ACC112 (cell line): Measurements from ENCODE around the gene CFC1.
"Not testable (repeated sequence)": the region's sequence is repeated elsewhere in the genome, so short reads cannot be mapped to it uniquely, and the experiment has no call there.

Experiments
- H2AFZ ChIP-seq: fragments of 200-600 bp; sonication (generic); one replicate; pipeline ENCODE4 v1.6.0; 2017; ENCODE audit warnings: antibody characterized with exemption, low read length; ENCODE audit not compliant: unreplicated experiment
- H3K27ac ChIP-seq: fragments of 200-600 bp; sonication (generic); 2 replicates; pipeline ENCODE4 v1.5.1; 2014; ENCODE audit warnings: low read depth, mild to moderate bottlenecking, antibody characterized with exemption, low read length, moderate library complexity
- H3K27me3 ChIP-seq: fragments of 200-600 bp; sonication (generic); 2 replicates; pipeline ENCODE4 v1.6.1; 2014; ENCODE audit warnings: mild to moderate bottlenecking, antibody characterized with exemption, low read length, moderate library complexity, mixed read lengths; ENCODE audit not compliant: insufficient read depth
- H3K36me3 ChIP-seq: fragments of 200-600 bp; sonication (generic); 2 replicates; pipeline ENCODE4 v1.6.1; 2016; ENCODE audit warnings: mild to moderate bottlenecking, antibody characterized with exemption, low read length, moderate library complexity, mixed read lengths; ENCODE audit not compliant: insufficient read depth
- H3K4me1 ChIP-seq: fragments of 200-600 bp; sonication (generic); one replicate; pipeline ENCODE4 v1.6.1; 2016; ENCODE audit warnings: low read length, mixed read lengths; ENCODE audit not compliant: insufficient read depth, unreplicated experiment, control insufficient read depth
- H3K4me3 ChIP-seq: fragments of 200-600 bp; sonication (generic); 2 replicates; pipeline ENCODE4 v1.5.1; 2014; ENCODE audit warnings: mild to moderate bottlenecking, low read depth, low read length
- H3K79me2 ChIP-seq: fragments of 200-600 bp; sonication (generic); one replicate; pipeline ENCODE4 v1.6.0; 2016; ENCODE audit warnings: low read length; ENCODE audit not compliant: control insufficient read depth, unreplicated experiment, insufficient read depth

CFC1 gene

DNA sequence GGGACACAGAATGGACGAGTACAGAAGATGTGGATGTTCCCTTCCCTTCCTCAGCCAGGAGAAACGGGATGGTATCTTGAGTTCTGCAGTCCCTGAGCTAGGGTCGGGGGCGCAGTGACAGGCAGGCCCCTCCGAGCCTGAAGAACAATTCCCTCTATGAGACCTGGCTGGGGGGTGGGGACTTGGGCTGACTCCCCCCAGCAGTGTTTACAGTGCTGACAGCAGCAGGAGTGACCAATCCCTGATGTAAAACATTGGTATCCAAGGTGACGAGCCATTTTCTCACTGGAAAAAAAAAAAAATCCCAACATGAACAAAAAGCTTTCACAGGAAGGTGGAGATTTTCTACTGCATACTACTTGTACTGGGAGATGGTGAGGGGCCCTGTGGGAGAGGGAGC, at the start of gene CFC1:
TSS of gene CFC1 (minus strand) at position 183 of the 400 bp plus-strand sequence. CDS start 288 bp downstream, outside the sequence.
- not testable (repeated sequence) for H3K36me3 ChIP-seq, H3K27ac ChIP-seq, H3K79me2 ChIP-seq, H2AFZ ChIP-seq, H3K4me1 ChIP-seq, H3K27me3 ChIP-seq, H3K4me3 ChIP-seq

DNA sequence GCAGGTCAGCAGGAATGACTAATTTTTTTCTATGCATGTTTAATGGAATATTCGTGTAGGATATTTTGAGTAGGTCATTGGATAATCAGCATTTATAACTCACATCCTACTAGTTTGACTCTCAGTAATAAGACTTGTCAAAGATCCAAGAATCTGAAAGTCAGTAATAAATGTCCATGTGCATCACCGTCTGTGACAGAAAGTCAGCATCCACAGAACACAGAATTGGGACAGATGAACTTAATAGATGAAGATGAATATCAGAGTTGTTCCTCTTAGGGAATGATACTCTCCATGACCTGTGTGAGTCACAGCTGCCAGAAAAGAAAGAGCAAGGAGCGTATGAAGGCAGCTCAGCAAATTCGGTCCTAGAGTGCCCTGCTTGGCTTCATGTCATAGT, 42.3 kb upstream of the CFC1 start:
- H2AFZ ChIP-seq, H3K4me3 ChIP-seq, H3K4me1 ChIP-seq, H3K36me3 ChIP-seq, H3K79me2 ChIP-seq, H3K27me3 ChIP-seq, H3K27ac ChIP-seq: not testable (repeated sequence)

DNA sequence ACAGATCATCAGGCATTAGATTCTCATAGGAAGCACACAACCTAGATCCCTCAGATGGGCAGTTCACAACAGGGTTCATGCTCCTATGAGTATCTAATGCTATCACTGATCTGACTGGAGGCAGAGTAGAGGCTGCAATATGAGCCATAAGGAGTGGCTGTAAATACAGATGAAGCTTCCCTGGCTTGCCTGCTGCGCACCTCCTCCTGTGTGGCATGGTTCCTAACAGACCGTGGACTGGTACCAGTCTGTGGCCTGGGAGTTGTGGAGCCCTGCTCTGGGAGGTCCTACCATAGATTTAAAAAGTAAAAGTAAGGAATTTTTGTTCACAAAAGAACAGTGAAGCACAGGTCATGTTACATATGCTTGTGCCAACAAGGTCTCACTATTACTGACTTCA, 39.6 kb upstream of the CFC1 start:
- not testable (repeated sequence) for H3K36me3 ChIP-seq, H2AFZ ChIP-seq, H3K79me2 ChIP-seq, H3K27ac ChIP-seq, H3K4me3 ChIP-seq, H3K4me1 ChIP-seq, H3K27me3 ChIP-seq

DNA sequence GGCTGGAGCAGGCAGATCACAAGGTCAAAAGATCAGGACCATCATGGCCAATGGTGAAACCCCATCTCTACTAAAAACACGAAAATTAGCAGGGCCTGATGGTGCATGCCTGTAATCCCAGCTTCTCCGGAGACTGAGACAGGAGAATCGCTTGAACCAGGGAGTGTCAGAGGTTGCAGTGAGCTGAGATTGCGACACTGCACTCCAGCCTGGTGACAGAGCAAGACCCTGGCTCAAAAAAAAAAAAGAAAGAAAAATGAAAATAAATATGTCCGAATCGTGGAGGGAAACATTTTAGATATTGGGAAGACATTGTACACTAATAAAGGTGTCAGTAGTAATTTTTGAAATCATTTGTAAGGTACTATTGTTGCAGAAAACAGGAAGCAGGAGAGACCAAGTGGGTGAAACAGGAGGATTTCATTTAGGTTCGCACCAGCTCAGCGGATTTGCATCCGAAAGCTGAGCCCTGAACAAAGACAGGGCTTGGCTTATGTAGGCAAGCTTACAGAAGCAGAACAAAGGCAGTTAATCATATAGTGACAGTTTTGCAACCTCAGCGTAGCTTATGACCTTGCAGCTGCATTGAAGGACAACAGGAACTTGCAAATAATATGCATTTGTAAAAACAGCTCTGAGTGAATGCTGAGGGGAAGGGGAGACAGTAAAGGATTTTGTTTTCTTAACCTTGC, 29.6 kb upstream of the CFC1 start:
- not testable (repeated sequence) for H3K36me3 ChIP-seq, H2AFZ ChIP-seq, H3K79me2 ChIP-seq, H3K27ac ChIP-seq, H3K27me3 ChIP-seq, H3K4me3 ChIP-seq, H3K4me1 ChIP-seq

DNA sequence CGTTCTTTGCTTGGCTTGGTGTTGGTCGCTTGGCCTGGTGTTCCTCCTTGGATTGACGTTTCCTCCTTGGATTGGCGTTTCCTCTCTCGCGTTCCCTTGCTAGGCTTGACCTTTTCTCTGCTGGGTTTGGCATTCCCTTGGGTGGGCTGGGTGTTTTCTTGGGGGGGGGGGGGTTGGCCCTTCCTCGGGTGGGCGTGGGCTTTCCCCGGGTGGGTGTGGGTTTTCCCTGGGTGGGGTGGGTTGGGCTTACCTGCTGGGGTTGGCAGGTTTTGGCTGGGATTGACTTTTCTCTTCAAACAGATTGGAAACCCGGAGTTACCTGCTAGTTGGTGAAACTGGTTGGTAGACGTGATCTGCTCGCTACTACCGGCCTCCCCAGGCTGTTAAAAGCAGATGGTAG, 11.8 kb upstream of the CFC1 start, which contains the start of gene POTEJ:
TSS of gene POTEJ (plus strand) at position 301 of the 400 bp plus-strand sequence. CDS start at position 394, 93 bp downstream.
- H3K4me3 ChIP-seq, H3K79me2 ChIP-seq, H3K36me3 ChIP-seq, H2AFZ ChIP-seq, H3K4me1 ChIP-seq, H3K27me3 ChIP-seq, H3K27ac ChIP-seq: not testable (repeated sequence)

DNA sequence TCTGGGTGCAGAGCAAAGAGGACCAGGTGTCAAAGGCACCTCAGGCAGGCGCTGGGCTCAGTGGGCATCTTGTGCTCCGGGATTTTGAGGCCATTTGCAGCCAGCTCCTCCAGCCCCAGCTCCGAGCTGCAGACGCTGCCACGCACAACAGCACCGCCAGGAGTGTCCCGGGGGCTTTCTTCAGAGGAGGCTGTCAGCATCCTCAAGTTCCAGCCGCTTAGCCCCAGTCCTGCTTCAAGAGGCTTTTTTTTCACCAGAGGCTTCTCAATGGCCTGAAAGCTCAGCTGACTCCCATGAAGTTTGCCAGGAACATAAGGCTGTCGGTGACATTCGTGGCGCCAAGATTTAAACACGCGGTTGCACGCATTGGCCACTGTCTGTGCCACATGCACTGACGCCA, 11.1 kb upstream of the CFC1 start:
- H2AFZ ChIP-seq, H3K27ac ChIP-seq, H3K27me3 ChIP-seq, H3K36me3 ChIP-seq, H3K4me1 ChIP-seq, H3K4me3 ChIP-seq, H3K79me2 ChIP-seq: not testable (repeated sequence)

DNA sequence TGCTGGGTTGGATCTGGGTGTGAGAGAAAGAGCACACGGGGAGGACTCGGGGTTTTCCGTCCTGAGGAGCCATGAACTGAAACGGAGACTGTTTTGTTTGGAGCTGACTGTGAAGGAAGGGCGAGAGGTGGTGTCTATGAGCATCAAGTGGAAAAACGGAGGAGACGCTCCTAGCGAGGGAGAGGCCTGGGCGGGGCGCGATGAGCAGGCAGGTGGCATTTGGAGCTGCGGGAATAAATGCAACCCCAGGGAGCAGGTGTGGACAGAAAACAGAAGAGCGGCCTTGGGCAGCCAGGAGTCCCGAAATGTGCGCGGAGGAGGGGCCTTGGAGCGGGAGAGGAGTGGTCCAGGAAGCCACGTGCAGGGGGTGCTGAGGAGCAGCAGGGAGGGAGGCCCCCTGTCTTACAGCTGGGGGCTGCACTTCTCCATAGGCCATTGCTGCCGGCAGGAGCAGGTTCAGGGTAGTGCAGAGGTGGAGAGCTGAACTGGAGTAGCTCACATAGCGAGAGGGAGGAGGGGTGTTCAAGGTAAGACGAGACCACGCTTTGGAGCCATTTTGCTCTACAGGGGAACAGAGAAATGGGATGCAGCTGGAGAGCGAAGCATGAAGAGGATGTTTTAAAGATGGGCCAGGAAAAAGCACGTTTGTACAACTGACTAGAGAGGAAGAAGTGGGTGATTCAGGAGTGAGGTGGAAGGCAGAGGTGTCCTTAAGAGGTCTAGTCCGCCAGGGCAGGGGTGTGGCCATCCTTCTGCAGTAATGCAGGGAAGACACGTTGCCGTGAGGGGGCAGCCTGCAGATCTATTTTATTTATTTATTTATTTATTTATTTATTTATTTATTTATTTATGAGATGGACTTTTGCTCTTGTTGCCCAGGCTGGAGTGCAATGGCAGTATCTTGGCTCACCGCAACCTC, 9.9 kb upstream of the CFC1 start:
- H2AFZ ChIP-seq, H3K27ac ChIP-seq, H3K4me1 ChIP-seq, H3K79me2 ChIP-seq, H3K36me3 ChIP-seq, H3K4me3 ChIP-seq, H3K27me3 ChIP-seq: not testable (repeated sequence)

DNA sequence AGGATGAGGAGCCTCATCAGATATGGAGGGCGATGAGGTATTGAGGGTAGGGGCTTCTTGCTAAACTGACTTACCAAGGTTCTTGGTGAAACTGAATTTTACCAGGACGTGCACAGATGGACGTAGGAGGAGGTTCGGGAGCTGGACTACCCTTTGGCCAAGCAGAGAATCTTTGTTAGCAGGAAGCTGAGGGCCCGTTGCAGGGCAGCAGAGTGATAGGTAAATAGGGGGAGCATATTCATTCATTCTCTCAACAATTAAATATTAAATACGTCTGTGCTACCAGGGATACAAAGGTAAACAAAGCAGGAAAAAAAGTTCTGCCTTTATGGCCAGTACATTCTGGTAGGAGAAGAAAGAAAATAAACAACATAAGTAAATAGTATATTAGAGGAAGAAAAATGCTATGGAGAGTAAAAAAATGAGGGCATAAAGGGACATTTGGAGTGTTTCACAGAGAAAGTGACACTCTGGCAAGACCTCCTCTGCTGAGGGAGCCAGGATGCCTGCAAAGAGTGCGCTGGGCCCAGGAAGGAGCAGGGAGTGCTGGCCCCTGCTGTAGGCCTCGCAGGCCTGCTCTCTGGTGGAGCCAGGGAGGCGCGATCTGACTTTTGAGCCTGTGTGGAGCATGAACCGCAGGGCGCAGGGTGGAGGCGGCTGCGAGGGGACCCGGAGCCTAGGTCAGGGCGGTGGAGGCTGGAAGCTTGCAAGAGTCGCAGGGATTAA, 9.1 kb upstream of the CFC1 start:
- not testable (repeated sequence) for H3K79me2 ChIP-seq, H3K4me1 ChIP-seq, H3K27ac ChIP-seq, H3K36me3 ChIP-seq, H3K27me3 ChIP-seq, H2AFZ ChIP-seq, H3K4me3 ChIP-seq

DNA sequence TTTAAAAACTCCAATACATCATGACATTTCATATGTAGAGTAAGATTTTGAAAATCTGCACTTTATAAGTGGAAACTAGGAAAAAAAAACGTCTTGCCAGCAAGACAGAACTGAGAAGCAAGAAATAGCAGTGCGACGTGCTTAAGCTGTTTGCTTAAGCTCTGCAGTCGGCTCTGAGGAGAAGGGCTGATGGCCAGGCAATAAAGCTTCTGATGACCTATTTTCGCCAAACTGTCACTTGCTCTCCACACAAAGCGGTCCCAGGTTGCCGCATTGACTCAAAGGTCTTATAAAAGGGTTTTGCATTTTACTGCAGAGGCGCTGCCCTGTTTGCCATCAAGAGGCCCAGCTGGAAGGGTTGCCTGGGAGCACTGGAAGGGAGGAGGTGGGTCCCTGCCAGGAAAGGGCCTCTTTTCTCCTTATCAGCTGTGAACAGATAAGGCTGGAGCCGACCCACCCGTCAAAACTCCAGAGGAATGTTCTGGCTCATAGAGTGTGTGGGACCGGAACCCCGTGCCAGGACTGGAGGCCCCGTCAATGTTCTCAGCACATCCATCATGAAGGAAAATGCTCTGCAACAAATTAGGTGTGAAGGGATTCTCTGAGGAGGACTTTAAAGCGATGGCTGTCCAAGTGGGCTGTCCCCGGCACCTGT, 2.4 kb upstream of the CFC1 start:
- H3K4me3 ChIP-seq, H3K27me3 ChIP-seq, H3K79me2 ChIP-seq, H3K36me3 ChIP-seq, H2AFZ ChIP-seq, H3K4me1 ChIP-seq, H3K27ac ChIP-seq: not testable (repeated sequence)

DNA sequence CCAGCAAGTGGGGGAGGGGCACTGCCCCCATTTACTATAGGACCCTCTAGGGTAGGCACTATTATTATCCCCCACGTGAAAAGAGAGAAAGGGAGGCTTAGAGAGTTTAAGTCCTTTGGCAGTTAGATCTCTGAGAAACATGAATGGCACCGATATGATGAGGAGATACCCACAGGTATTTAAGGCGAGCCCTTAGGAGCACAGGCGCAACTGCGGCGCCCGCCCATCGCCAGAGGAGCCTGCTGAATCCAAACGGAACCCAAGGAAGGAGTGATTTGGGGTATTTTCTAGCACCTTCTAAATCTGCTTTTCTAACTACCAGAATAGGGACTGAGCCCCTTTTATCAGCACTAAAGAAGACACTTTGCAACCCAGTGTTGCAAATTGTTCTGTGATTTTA, 551 bp upstream of the CFC1 start:
- H3K27me3 ChIP-seq, H3K4me1 ChIP-seq, H3K36me3 ChIP-seq, H3K79me2 ChIP-seq, H2AFZ ChIP-seq, H3K4me3 ChIP-seq, H3K27ac ChIP-seq: not testable (repeated sequence)
